ENCODE data around the gene CHIC2. TPM values are rescaled to one million over a fixed set of nuclear protein-coding genes. Genes with fewer than 3 reads are reported as not detected.

Gene CHIC2
- total RNA-seq, 3 donors from 2014 or later, result 22.6 to 27.5 (median 22.9) TPM

DNA sequence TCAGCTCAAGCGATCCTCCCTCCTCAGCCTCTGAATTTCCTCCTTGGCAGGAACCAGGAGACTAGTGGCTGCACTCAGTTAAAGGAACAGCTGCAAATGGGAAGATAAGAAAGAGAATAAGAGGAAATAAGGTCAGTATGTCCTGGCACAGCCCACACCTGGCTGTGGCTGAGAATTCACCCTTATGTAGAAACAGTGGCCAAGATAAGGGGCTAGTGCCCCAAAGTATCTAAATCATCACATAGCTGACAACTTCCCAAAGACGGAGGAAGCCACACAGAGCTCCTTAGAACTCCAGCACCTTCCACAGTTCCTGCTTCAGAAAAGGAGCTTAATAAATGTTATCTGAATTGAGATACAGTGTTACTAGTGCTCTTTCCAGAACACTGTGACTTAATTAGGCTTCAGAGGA lies 2.3 kb upstream of the CHIC2 start:
- Histone ChIP-seq H3K4me3 (no peak overlapping the region), H3K9me3 (no peaks in the 10 kb centered on the region), H3K36me3 (ENCODE audit: low read depth) (no peaks in the 10 kb centered on the region), H3K4me1 (ENCODE audit: low read depth) (peaks cover 26% of the 10 kb centered on the region)
- peak in 1 of 3 donors; percentile 16 for DNase-seq
- intact Hi-C loops (cut with DNase I, micrococcal nuclease), result no loop called here
- TF ChIP-seq, protein P1, sequence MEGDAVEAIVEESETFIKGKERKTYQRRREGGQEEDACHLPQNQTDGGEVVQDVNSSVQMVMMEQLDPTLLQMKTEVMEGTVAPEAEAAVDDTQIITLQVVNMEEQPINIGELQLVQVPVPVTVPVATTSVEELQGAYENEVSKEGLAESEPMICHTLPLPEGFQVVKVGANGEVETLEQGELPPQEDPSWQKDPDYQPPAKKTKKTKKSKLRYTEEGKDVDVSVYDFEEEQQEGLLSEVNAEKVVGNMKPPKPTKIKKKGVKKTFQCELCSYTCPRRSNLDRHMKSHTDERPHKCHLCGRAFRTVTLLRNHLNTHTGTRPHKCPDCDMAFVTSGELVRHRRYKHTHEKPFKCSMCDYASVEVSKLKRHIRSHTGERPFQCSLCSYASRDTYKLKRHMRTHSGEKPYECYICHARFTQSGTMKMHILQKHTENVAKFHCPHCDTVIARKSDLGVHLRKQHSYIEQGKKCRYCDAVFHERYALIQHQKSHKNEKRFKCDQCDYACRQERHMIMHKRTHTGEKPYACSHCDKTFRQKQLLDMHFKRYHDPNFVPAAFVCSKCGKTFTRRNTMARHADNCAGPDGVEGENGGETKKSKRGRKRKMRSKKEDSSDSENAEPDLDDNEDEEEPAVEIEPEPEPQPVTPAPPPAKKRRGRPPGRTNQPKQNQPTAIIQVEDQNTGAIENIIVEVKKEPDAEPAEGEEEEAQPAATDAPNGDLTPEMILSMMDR (IDR thresholded peaks at IDR 0.05), result no peak
- ATAC-seq, result peak; percentile 32

DNA sequence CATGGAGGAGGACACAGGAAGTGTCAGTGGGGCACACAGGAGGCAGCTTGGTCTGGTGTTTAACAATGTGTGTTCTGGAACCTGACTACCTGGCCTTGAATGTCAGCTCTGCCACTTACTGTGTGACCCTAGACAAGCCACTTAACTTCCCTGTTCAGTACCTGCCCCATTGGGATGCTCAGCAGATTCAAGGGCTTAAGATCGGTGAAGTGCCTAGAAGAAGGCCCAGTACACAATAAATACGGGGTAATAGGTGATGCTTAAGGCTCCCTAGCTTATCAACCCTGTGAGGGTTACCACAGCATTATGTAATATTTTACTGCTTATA lies 1.6 kb upstream of the CHIC2 start:
- intact Hi-C loops (cut with DNase I, micrococcal nuclease), result no loop called here
- TF ChIP-seq, protein P1 (IDR thresholded peaks at IDR 0.05), result no peak

DNA sequence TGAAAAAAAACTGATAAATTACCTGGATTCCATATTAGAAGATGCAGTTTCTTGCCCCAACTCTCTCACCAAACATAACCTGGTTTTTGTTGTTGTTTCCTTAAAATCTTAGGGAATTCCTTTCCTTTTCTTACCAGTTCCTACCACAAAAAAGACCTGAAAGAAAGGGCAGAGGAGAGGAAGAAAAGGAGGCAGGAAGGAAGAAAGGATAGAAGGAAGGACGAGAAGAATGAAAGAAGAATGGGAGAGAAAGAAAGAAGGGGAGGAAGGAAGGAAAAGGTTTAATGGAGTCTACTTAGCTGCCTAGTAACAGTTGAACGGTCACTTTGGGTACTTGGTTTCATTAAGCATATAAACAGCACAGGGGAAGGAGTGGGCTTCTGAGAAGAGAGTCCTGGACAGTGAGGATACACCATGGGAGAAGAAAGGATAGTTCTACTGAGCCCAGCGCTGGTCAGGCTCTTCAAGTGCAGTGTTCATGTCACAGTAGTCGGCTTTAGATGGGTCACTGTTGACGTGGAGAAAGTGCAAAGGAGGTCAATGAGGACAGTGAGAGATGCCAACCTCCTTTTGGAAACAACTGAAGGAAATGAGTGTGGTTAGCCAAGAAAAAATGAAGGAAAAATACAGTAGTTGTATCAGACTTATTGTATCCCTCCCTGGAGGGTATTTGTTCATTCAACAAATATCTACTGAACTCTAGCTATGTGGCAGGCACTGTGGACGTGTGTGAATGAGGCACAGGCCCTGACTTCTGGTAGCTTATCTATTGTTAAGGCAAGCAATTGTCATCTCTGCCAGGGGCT lies 1.1 kb upstream of the CHIC2 start:
- TF ChIP-seq, protein P1 (IDR thresholded peaks at IDR 0.05), result no peak
- peaks cover 26% of the 10 kb centered on the region for H3K4me1 ChIP-seq (ENCODE audit: low read depth)
- no peak overlapping the region for H3K4me3 ChIP-seq

More for the DNA sequence above, 1.6 kb upstream of the CHIC2 start:
- no peaks in the 10 kb centered on the region for H3K36me3 ChIP-seq (ENCODE audit: low read depth)
- DNase-seq (no peak), ATAC-seq (no peak)
- no peak overlapping the region for H3K4me3 ChIP-seq
- no peaks in the 10 kb centered on the region for H3K9me3 ChIP-seq
- peaks cover 26% of the 10 kb centered on the region for H3K4me1 ChIP-seq (ENCODE audit: low read depth)

DNA sequence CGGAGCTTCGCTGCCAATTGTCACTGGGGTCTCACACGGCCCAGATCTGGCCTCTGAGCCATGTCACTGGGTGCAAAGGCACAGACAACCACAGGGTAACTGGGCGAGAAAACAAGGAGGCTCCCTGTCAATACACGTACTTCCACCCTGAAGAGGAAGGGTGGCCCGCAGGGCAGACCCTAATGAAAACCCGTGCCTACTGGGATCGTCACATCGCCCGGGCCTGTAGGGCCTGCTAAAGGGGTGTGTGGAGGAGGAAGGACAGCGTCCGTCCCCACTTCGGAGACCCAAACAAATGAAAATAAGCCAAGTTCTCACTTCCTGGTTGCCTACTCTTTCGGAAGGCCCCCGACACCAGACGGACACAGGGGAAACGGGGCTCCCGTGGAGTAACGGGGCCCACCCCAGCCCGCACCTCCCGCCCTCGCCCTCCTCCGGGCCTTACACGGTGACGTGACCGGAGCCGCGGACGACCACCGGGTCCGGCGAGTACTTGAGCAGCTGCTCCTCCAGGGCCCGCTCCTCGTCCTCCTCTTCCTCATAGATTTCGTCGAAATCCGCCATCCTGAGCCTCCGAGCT lies 578 bp downstream of the CHIC2 start:
- H3K9me3 ChIP-seq, result no peaks in the 10 kb centered on the region
- H3K4me1 ChIP-seq (ENCODE audit: low read depth), result peaks cover 26% of the 10 kb centered on the region
- DNase-seq (peak; percentile 53 to 73 (median 71)), ATAC-seq (peak; percentile 35)
- H3K36me3 ChIP-seq (ENCODE audit: low read depth), result no peaks in the 10 kb centered on the region
- TF ChIP-seq, protein P1 (IDR thresholded peaks at IDR 0.05), result no peak
- peak overlapping the region; percentile 99 for H3K4me3 ChIP-seq
- intact Hi-C loops (cut with DNase I, micrococcal nuclease), result no loop called here

More for the DNA sequence above, 1.1 kb upstream of the CHIC2 start:
- no peaks in the 10 kb centered on the region for H3K36me3 ChIP-seq (ENCODE audit: low read depth)
- no peaks in the 10 kb centered on the region for H3K9me3 ChIP-seq
- intact Hi-C loops (cut with DNase I, micrococcal nuclease), result no loop called here
- ATAC-seq, result no peak
- DNase-seq, result peak in 1 of 3 donors; percentile 9

DNA sequence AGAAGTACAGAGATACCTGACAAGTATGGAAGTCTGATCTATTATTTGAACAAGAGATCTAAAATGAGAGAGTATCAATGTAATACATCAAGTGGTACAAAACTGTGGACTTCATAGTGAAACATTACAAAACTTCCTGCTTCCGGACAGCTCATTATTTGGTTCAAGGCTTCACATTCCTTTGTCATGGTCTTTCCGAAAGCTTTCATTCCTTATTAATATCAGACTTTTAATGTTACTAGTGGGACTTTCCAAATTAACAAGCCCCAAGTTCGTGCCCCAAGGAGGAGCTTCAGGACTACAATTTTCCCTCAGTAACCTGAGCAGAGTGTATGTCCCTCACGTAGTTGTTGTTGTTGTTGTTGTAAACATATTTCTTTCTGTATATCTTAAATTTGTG lies 1.2 kb downstream of the CHIC2 start:
- Histone ChIP-seq H3K36me3 (ENCODE audit: low read depth) (no peaks in the 10 kb centered on the region), H3K4me3 (peak overlapping the region; percentile 99), H3K4me1 (ENCODE audit: low read depth) (peaks cover 26% of the 10 kb centered on the region), H3K9me3 (no peaks in the 10 kb centered on the region)
- intact Hi-C loops (cut with DNase I, micrococcal nuclease), result no loop called here
- DNase-seq, result no peak
- TF ChIP-seq, protein P1 (IDR thresholded peaks at IDR 0.05), result no peak
- ATAC-seq, result no peak
